Loucy (cell line): ENCODE measurements around the gene RAPSN.

Source experiments
- CTCF ChIP-seq: fragments of 200-600 bp; sonication (generic); conservative IDR thresholded peaks from 2 replicates; pipeline ENCODE4 v1.5.1; 2014; ENCODE audit warnings: mild to moderate bottlenecking, antibody characterized with exemption, low read length
- EZH2phosphoT487 ChIP-seq: fragments of 200-600 bp; IDR thresholded peaks from 2 replicates; pipeline ENCODE4 v1.6.1; 2018; ENCODE audit warnings: antibody characterized with exemption, mild to moderate bottlenecking, moderate library complexity, borderline replicate concordance

GRCh38 chr11:47396049-47396320 lies 53.0 kb downstream of the RAPSN start:
- no peak for TF ChIP-seq CTCF
- TF ChIP-seq EZH2phosphoT487, result no peak
